VCaP (cell line): Measurements from ENCODE around the gene TUBB.

Experiments
- H3K27ac ChIP-seq: fragments of 450-650 bp; 2 replicates; pipeline ENCODE4 v1.5.1; 2017
- TF ChIP-seq, protein P1 (sequence below): fragments of 450-650 bp; conservative IDR thresholded peaks from 2 replicates; pipeline ENCODE4 v1.5.1; 2017; ENCODE audit warnings: mild to moderate bottlenecking, moderate library complexity

The TUBB gene

GRCh38 chr6:30681766-30682142, 38.4 kb upstream of the TUBB start:
- no peak overlapping the region for H3K27ac ChIP-seq
- TF ChIP-seq, protein P1, sequence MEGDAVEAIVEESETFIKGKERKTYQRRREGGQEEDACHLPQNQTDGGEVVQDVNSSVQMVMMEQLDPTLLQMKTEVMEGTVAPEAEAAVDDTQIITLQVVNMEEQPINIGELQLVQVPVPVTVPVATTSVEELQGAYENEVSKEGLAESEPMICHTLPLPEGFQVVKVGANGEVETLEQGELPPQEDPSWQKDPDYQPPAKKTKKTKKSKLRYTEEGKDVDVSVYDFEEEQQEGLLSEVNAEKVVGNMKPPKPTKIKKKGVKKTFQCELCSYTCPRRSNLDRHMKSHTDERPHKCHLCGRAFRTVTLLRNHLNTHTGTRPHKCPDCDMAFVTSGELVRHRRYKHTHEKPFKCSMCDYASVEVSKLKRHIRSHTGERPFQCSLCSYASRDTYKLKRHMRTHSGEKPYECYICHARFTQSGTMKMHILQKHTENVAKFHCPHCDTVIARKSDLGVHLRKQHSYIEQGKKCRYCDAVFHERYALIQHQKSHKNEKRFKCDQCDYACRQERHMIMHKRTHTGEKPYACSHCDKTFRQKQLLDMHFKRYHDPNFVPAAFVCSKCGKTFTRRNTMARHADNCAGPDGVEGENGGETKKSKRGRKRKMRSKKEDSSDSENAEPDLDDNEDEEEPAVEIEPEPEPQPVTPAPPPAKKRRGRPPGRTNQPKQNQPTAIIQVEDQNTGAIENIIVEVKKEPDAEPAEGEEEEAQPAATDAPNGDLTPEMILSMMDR = no peak

- no peak overlapping the region for H3K27ac ChIP-seq
Measured at GRCh38 chr6:30682143-30683117, 37.7 kb upstream of the TUBB start.

DNA sequence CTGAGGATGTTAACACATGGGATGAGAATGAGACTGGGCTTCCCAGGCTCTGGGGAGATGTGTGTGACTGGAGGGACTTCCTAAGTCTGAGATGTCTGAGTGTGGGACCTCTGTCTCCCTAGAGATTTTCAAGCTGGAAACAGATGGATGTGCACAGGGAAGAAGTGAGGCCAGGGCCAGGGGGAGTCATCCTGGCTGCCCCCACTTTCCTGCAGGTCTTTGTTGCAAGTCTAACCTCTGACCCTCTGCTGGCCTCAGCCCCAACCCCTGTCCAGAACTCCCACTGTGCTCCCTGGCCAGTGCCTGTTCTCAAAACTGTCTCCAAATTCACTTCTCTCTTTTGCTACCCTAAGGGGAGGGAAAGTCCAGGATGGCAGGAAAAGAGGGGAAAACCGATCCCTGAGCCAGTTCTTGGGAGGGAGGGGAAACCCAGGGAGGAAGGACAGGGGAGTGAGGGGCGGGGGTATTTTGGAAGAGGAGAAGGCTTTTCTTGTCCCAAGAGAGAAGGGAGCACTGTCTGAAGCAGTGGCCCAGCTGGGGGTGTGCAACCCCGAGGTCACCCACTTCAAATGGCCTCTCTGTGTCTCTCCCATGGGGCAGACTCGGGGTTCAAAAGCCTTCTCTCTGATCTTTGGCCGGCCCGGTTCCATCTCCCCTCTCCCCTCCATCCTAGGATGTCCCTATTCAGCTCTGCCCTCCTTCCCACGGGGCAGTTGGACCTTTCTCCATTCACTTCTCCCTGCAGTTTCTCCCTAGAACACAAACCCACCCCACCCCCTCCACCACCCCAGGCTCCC, 36.8 kb upstream of the TUBB start:
- H3K27ac ChIP-seq = no peak overlapping the region
- TF ChIP-seq, protein P1 = no peak

More at GRCh38 chr6:30682143-30683117, 37.7 kb upstream of the TUBB start:
- TF ChIP-seq, protein P1 = no peak

- no peak overlapping the region for H3K27ac ChIP-seq
- TF ChIP-seq, protein P1 = no peak
Measured at GRCh38 chr6:30683980-30684338, 36.2 kb upstream of the TUBB start.

DNA sequence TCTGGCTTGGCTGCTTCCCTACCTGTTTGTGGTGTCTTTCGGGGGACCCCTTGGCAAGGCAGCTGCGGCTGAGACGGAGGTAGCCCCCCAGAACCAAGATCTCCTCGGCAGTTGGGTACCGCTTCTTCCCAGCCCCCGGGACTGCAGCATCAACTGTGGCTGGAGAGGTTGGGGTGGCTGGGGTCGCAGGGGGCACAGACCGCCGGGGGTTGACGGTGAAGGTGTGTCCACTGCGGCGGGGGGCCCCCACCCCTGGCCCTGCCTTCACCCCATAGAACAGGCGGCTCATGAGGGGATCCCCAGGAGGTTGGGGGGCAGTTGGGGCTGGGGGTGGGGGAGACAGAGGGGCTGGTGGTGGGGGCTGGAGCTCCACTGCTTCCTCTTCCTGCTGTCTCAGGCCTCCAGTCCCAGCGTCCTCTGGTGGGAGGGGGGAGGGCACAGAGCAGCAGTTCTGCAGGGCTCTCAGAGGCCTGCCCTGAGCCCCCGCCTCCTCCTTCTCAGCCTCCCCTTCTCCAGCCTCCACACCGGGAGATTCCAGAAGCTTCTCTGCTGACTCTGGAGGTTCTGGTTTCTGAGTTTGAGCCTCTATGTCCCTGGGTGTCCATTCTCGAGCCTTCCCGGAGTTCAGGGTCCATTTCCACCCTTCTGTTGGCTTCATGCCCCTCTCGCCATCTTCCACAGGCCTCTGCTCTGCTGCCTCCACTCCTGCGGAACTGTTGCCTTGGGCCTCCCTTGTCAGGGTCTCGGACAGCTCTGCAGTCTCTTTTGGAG, 35.6 kb upstream of the TUBB start:
- TF ChIP-seq, protein P1 = no peak
- H3K27ac ChIP-seq = no peak overlapping the region

GRCh38 chr6:30685157-30686008, 34.8 kb upstream of the TUBB start:
- TF ChIP-seq, protein P1 = no peak
- H3K27ac ChIP-seq = no peak overlapping the region
